PC-9 (cell line): ENCODE results near the gene USP31.
"Not testable (repeated sequence)": the region's sequence is repeated elsewhere in the genome, so short reads cannot be mapped to it uniquely, and the experiment has no call there.

Source experiments
- CTCF ChIP-seq: fragments of 200-600 bp; sonication (generic); conservative IDR thresholded peaks from 2 replicates; pipeline ENCODE4 v1.6.1; 2017; ENCODE audit warnings: mixed run types, antibody characterized with exemption, mild to moderate bottlenecking, moderate library complexity
- EZH2 ChIP-seq: fragments of 200-600 bp; sonication (generic); IDR thresholded peaks from 2 replicates; pipeline ENCODE4 v1.8.0; 2017; ENCODE audit warnings: antibody characterized with exemption, low read depth

GRCh38 chr16:23096450-23096849, 52.8 kb downstream of the USP31 start:
- not testable (repeated sequence) for TF ChIP-seq CTCF, EZH2
